ENCODE results near the gene MAB21L2.

- TF ChIP-seq JUN (IDR thresholded peaks at IDR 0.05; ENCODE audit: low read depth, low read length) (no peak), USF2 (IDR thresholded peaks at IDR 0.05; ENCODE audit: low read length) (no peak)
Observed at GRCh38 chr4:150547154-150547838, 34.7 kb upstream of the MAB21L2 start.
